ENCODE measurements around the gene RECQL5.

- TF ChIP-seq, protein P1, sequence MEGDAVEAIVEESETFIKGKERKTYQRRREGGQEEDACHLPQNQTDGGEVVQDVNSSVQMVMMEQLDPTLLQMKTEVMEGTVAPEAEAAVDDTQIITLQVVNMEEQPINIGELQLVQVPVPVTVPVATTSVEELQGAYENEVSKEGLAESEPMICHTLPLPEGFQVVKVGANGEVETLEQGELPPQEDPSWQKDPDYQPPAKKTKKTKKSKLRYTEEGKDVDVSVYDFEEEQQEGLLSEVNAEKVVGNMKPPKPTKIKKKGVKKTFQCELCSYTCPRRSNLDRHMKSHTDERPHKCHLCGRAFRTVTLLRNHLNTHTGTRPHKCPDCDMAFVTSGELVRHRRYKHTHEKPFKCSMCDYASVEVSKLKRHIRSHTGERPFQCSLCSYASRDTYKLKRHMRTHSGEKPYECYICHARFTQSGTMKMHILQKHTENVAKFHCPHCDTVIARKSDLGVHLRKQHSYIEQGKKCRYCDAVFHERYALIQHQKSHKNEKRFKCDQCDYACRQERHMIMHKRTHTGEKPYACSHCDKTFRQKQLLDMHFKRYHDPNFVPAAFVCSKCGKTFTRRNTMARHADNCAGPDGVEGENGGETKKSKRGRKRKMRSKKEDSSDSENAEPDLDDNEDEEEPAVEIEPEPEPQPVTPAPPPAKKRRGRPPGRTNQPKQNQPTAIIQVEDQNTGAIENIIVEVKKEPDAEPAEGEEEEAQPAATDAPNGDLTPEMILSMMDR (optimal IDR thresholded peaks at IDR 0.05 in 1 of 3, IDR thresholded peaks at IDR 0.05 in 1 of 3, conservative IDR thresholded peaks at IDR 0.05 in 1 of 3; ENCODE audit: extremely low read depth in 1 of 3, insufficient read depth in 2 of 3, low read length in 3 of 3) = no peak
- no peak for TF ChIP-seq EZH2 (IDR thresholded peaks at IDR 0.05; ENCODE audit: low read length)
Observed at GRCh38 chr17:75632428-75632827, 34.5 kb downstream of the RECQL5 start.
